ENCODE measurements around the gene HUNK. TPM values are rescaled to one million over a fixed set of nuclear protein-coding genes. Genes with fewer than 3 reads are reported as not detected.

The HUNK gene
- total RNA-seq, 1 experiment from 2014 or later = 2.1 TPM

GRCh38 chr21:31997191-31997590, 124.4 kb downstream of the HUNK start:
- CTCF ChIA-PET = no interaction called here
- no peaks in the 10 kb centered on the region for H3K9me3 ChIP-seq (ENCODE audit: low read depth, low read length, poor library complexity, severe bottlenecking)
- POLR2A ChIA-PET (ENCODE audit: low non-redundant PET) = no interaction called here
- DNase-seq (ENCODE audit: low spot score) = no peak
- H3K4me3 ChIP-seq (ENCODE audit: low read depth, low read length, poor library complexity, severe bottlenecking) = no peak overlapping the region
- TF ChIP-seq EZH2 (IDR thresholded peaks at IDR 0.05; ENCODE audit: borderline replicate concordance, low read depth, low read length, poor library complexity, severe bottlenecking) (no peak), CTCF (conservative IDR thresholded peaks at IDR 0.05; ENCODE audit: low read depth, low read length) (no peak)
- intact Hi-C loops (cut with micrococcal nuclease; ENCODE audit: unreplicated experiment) = no loop called here
- H3K36me3 ChIP-seq (ENCODE audit: insufficient read depth, low read length, poor library complexity, severe bottlenecking) = no peaks in the 10 kb centered on the region
- no peaks in the 10 kb centered on the region for H3K27me3 ChIP-seq (replicated peaks; ENCODE audit: insufficient read depth, low read depth, low read length, poor library complexity)
- BruUV-seq (replicated peaks) = no TSS peak
- no peaks in the 10 kb centered on the region for H3K4me1 ChIP-seq (ENCODE audit: insufficient read depth, low read length, poor library complexity, severe bottlenecking)
- H3K27ac ChIP-seq (ENCODE audit: low read depth, low read length, poor library complexity, severe bottlenecking) = no peak overlapping the region

GRCh38 chr21:31999810-32000468, 127.1 kb downstream of the HUNK start:
- Histone ChIP-seq H3K9me3 (ENCODE audit: low read depth, low read length, poor library complexity, severe bottlenecking) (peaks cover 5% of the 10 kb centered on the region), H3K4me3 (ENCODE audit: low read depth, low read length, poor library complexity, severe bottlenecking) (no peak overlapping the region), H3K36me3 (ENCODE audit: insufficient read depth, low read length, poor library complexity, severe bottlenecking) (no peaks in the 10 kb centered on the region), H3K27ac (ENCODE audit: low read depth, low read length, poor library complexity, severe bottlenecking) (no peak overlapping the region), H3K27me3 (replicated peaks; ENCODE audit: insufficient read depth, low read depth, low read length, poor library complexity) (peaks cover 4% of the 10 kb centered on the region), H3K4me1 (ENCODE audit: insufficient read depth, low read length, poor library complexity, severe bottlenecking) (no peaks in the 10 kb centered on the region)
- TF ChIP-seq EZH2 (IDR thresholded peaks at IDR 0.05; ENCODE audit: borderline replicate concordance, low read depth, low read length, poor library complexity, severe bottlenecking) (no peak), CTCF (conservative IDR thresholded peaks at IDR 0.05; ENCODE audit: low read depth, low read length) (no peak)
- ChIA-PET POLR2A (ENCODE audit: low non-redundant PET) (no interaction called here), CTCF (no interaction called here)
- no peak for DNase-seq (ENCODE audit: low spot score)
- intact Hi-C loops (cut with micrococcal nuclease; ENCODE audit: unreplicated experiment) = no loop called here
- BruUV-seq (replicated peaks) = no TSS peak

- Histone ChIP-seq H3K9me3 (ENCODE audit: low read depth, low read length, poor library complexity, severe bottlenecking) (peaks cover 5% of the 10 kb centered on the region), H3K4me3 (ENCODE audit: low read depth, low read length, poor library complexity, severe bottlenecking) (no peak overlapping the region), H3K27me3 (replicated peaks; ENCODE audit: insufficient read depth, low read depth, low read length, poor library complexity) (peaks cover 4% of the 10 kb centered on the region), H3K4me1 (ENCODE audit: insufficient read depth, low read length, poor library complexity, severe bottlenecking) (no peaks in the 10 kb centered on the region), H3K27ac (ENCODE audit: low read depth, low read length, poor library complexity, severe bottlenecking) (no peak overlapping the region), H3K36me3 (ENCODE audit: insufficient read depth, low read length, poor library complexity, severe bottlenecking) (no peaks in the 10 kb centered on the region)
- TF ChIP-seq EZH2 (IDR thresholded peaks at IDR 0.05; ENCODE audit: borderline replicate concordance, low read depth, low read length, poor library complexity, severe bottlenecking) (no peak), CTCF (conservative IDR thresholded peaks at IDR 0.05; ENCODE audit: low read depth, low read length) (no peak)
- ChIA-PET CTCF (no interaction called here), POLR2A (ENCODE audit: low non-redundant PET) (no interaction called here)
- BruUV-seq (replicated peaks) = no TSS peak
- intact Hi-C loops (cut with micrococcal nuclease; ENCODE audit: unreplicated experiment) = no loop called here
- DNase-seq (ENCODE audit: low spot score) = no peak
Measured at GRCh38 chr21:32001390-32001789, 128.6 kb downstream of the HUNK start.
